Stomach (tissue), 4 donors: ENCODE measurements around the gene TEAD1.

Experiments
- POLR2A ChIP-seq, 4 donors: fragments of 450-650 bp; IDR thresholded peaks; one replicate each; pipeline ENCODE4 v1.6.1; 2016; ENCODE audit warnings: antibody characterized with exemption in 4 of 4, control low read depth in 2 of 4, mild to moderate bottlenecking in 1 of 4, moderate library complexity in 1 of 4
- TF ChIP-seq, protein P1 (sequence below), 7 experiments: fragments of 450-650 bp in 4 of 7; fragments of 200-600 bp in 3 of 7; sonication (generic) in 3 of 7; IDR thresholded peaks; one replicate each; pipeline ENCODE4 v1.5.1; 2016 to 2019; ENCODE audit warnings: antibody characterized with exemption in 7 of 7, control low read depth in 2 of 7, mild to moderate bottlenecking in 1 of 7

DNA sequence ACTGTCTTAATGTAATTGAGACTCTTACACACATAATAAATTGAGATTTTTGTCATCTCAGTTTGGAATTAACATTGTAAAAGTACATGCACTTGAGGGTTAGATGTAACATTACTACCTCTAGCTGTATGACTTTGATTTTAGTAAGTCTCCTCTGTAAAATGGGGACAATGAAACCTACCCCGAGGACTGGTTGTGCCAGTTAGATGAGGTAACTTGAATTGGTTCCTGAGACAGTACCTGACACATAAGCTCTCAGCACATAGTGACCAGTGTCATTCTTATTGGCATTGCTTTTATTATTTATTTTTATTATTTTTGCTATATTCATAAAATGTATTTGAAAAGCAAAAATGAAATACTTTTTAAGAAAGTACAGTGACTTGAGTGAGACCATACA, 114.8 kb downstream of the TEAD1 start:
- no peak for TF ChIP-seq POLR2A (IDR thresholded peaks at IDR 0.05)
- TF ChIP-seq, protein P1, sequence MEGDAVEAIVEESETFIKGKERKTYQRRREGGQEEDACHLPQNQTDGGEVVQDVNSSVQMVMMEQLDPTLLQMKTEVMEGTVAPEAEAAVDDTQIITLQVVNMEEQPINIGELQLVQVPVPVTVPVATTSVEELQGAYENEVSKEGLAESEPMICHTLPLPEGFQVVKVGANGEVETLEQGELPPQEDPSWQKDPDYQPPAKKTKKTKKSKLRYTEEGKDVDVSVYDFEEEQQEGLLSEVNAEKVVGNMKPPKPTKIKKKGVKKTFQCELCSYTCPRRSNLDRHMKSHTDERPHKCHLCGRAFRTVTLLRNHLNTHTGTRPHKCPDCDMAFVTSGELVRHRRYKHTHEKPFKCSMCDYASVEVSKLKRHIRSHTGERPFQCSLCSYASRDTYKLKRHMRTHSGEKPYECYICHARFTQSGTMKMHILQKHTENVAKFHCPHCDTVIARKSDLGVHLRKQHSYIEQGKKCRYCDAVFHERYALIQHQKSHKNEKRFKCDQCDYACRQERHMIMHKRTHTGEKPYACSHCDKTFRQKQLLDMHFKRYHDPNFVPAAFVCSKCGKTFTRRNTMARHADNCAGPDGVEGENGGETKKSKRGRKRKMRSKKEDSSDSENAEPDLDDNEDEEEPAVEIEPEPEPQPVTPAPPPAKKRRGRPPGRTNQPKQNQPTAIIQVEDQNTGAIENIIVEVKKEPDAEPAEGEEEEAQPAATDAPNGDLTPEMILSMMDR (IDR thresholded peaks at IDR 0.05), result no peak
